ENCODE results near the gene KAZN. TPM values are rescaled to one million over a fixed set of nuclear protein-coding genes. Genes with fewer than 3 reads are reported as not detected.
"Not testable (repeated sequence)": the region's sequence is repeated elsewhere in the genome, so short reads cannot be mapped to it uniquely, and the experiment has no call there.

Gene KAZN
- polyA plus RNA-seq, 4 donors = 34.1 to 43.2 (median 35.9) TPM

DNA sequence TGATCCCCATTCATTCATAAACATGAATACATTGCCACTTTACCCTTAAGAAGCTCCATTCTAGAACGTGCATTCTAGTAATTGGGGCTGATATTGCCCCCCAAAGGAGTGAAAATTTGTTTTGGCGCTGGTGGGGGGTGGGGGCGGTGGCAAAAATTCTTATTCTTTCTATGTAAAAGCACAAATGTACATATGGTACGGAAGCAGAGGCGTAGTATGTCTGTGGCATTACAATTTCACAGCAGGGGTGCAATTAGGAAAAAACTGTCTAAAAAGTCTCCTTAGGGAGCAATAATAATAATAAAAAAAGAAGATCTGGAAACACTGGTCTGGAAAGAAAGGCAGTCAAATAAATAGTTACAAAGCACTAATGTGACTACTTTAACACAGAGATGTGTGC, 514.7 kb downstream of the KAZN start:
- no peak for DNase-seq (ENCODE audit: low read depth in 4 of 4, low spot score in 3 of 4)

DNA sequence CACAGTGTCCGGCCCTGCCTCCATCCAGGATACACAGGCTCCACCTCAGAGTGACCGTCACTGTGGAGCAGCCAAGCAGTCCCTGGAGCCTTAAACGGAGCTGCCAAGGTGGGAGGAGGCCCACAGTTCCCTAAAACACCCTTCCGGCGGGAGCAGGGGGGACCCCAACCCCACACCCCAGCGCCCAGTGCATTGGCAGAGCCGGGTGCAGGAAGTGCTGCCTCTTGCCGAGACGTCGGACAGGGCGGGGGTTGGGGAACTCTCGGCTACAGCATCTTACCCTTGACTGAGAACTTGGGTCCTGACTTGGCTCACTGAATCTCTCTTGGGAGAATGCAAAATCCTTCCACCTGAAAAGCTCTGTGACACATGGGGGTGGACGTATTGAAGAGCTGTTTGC, 516.4 kb downstream of the KAZN start:
- no peak for DNase-seq (ENCODE audit: low read depth in 4 of 4, low spot score in 3 of 4)

DNA sequence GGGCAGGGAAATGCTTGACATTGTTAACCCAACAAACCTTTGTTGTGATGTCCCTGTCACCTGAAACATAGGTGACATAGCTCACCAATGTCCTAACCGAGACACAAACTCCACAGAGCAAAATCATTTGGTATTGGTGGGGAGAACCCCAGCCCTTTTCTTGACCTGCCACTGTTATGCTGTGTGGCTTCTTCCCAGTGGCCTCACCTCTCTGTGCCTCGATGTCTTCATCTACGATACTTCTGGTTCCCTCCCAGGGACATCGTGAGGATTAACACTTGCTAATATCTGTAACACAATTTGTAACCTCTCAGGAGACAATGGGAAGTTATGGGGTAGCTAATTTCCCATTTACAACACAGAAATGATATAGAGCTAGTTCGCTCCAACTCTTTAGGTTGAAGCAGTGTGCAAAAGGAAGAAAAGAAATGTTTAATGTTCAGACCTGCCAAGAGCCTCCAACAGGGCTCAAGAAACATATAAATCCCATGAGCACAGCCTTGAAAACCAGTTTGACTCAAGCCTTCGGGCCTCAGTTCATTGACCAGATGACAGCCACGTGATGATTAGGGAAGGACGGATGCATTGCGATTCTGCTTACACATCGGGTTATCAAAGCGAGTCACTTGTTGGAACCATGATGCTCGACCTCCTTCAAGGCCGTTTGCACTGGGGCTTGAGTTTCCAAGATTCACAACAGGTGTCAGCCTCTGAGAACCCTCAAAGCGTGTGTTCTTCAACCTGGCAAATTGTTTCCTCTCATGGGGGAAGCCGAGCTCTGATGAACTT, 517.3 kb downstream of the KAZN start:
- DNase-seq (ENCODE audit: low read depth in 4 of 4, low spot score in 3 of 4) = no peak

DNA sequence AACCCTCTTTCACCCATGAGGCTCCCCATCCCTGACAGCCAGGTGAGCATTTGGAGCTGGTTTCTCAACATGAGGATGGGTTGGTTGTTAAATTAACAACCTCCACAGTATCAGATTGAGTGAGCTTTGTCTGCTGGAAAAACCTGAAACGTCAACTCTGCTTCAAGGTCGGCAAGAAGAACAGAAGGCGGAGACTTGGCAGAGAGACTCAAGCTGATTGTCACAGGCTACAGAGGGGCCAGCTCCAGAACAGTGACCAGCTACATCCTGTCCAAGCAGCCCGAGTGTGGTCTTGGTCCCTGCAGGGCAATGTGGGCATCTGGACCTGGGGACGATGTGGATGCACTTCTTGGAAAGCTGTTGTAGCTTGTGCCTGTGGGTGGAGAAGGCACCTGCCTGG, 518.5 kb downstream of the KAZN start:
- DNase-seq (ENCODE audit: low read depth in 4 of 4, low spot score in 3 of 4) = no peak

DNA sequence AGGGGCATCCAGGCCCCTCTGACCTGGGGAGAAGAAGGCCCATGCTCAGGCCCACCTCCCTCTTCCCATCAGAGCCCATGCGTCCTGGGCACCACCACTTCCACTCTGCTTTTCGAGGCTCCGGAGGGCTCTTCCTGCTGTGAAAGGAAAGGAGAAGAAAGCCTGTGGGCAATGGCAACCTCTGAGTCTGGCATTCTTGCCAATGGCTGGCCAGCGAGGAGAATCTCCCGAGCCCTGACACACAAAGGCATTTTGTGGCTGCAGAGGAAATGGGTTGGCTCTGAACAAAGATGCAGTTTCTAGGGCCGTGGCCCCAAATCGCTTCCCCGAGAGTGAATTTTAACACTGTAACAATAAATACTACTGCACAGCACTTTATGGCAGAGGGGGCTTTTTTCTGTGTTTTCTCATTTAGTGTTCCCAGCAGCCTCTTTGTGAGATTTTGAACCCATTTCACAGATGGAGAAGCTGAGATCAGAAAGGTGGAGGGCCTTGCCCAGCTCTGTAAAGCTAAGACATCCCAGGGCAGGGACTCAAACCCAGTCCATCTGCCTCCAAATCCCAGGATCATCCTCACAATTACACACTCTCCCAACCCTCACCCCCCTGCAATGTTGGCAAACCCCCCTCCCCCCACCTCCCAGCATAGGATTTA, 519.3 kb downstream of the KAZN start:
- no peak for DNase-seq (ENCODE audit: low read depth in 4 of 4, low spot score in 3 of 4)

DNA sequence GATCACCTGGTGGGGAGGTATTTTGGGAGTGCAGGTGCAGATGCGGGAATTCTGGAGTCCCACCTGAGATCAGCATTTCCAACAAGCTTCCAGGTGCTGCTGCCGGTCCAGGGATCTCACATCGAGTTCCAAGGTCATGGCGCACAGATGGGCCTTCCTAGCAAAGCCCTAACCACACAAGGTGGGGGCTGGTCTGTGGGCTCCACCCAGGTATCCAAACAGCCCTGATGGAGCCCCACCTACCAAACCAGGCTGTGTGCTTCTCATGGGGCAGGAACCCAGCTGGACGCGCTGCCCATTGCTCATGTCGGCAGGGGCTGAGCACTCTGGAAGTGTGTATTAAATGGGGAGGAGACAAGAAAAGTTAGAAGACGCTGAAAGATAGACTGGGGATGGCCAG, 520.1 kb downstream of the KAZN start:
- DNase-seq (ENCODE audit: low read depth in 4 of 4, low spot score in 3 of 4) = no peak

DNA sequence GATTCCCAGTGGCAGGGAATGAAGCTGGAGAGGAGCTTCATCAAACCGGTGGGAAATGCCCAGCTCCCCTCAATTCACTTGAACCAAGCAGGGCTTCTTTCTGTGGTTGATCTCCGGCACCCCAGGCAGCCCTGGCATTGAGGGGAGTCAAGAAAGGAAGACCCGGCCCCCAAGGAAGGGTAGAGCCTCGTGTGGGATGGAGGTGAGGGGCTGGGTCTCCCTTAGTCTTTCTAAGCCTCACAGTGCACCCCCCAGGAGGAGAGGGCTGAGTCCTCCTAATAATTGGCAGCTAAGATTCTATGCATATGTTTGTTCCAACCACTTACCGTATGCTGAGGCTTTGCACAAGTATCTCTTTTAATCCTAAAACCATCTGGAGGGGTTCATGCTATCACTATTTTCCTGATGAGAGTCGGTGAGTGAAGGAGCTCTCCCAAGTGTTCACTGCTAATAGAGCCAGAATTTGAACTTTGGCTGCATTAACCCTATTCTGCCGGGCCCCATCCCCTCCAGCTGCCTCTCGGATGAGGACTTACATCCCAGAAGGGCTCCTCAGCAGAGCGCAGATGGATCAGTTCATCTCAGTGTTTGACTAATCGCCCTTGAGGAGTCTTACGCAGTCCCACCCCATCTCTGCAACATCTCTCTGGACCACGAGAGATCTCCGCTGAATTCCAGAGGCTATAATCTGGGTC, 521.9 kb downstream of the KAZN start:
- DNase-seq (ENCODE audit: low read depth in 4 of 4, low spot score in 3 of 4) = no peak

DNA sequence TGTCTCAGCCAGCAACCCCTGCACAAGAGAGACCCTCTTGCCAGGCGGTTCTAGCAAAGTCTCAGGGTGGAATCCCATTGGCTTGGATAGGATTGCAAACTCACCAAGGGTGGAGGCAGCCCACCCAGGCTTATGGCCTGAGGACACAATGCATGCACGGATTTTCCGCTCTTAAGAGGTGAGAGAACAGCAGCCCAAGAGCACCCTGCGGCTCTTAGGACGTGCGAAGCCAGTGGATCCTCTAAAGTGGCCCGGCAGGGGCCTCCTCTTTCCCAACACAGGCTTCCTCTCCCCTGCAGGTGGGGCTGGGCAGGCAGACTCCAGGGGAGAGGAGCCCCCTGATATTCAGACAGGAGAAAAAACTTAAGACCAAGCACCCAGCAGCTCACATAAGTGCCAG, 523.8 kb downstream of the KAZN start:
- DNase-seq (ENCODE audit: low read depth in 4 of 4, low spot score in 3 of 4) = no peak

DNA sequence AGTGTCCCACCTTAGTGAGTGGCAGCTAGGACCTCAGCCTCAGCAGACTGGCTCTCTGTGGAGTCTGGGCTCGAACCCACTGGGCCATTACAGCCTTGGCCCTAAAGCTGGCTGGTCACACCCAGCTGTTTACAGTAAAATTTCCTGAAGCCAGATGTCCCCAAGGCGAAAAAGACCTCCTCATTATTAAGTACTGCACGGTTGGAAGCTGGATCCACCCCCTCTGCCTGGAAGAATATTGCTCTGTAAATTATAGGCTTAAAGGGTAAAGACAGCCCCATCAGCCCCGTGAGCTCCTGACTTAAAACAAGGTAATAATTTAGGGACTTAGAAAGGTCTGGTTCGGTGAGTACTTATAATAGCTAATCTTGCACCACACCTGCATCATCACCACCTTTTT, 524.8 kb downstream of the KAZN start:
- DNase-seq (ENCODE audit: low read depth in 4 of 4, low spot score in 3 of 4) = no peak

DNA sequence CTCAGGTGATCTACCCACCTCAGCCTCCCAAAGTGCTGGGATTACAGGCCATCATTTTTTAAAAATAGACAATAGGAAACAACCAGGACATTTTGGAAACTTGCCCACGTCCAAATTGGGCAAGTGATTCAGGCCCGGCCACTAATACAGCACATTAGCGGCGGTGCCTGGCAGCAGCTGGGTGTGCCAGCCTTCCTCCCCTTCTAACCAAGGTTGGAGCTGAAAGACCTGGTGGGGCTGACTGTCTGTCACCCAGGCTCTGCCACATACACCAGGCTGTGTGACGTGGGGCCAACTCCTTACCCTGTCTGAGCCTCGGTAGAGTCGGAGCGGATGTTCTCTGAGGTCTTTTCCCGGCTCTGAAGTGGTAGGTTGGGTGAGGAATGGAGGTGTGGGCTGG, 525.4 kb downstream of the KAZN start:
- no peak for DNase-seq (ENCODE audit: low read depth in 4 of 4, low spot score in 3 of 4)

DNA sequence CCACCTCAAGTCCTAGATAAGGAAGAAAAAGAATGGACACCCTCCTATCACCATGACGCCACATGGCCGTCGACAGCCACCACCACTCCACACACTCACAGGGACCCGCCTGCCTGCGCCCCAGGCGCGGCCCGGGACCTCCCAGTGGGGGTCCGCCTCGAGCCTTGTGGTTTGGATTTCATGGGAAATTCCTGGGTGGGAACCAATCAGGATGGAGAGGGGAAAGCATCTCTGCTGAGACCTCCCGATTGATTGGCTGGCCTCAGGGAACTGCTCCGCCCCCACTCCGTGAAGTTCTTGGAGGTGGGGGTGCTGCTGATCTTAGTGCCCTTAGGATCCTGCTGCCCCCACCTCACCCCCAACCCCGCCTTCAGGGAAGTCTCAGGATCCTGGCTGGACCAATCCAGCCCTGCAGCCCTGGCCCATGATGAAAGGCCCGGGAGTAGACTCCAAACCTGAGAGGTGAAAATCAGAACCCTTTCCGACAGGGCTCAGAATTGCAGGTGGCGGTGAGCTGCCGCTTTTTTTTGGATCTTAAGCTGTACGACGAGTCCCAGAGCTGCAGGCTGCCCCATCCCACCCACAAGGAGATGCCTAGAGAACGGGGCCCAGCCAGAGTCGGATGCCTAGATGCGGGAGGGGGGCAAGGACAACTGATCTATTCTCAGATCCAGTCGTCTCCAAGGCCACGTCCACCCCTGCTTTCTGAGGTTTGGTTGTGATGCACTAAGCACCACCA, 526.0 kb downstream of the KAZN start:
- no peak for DNase-seq (ENCODE audit: low read depth in 4 of 4, low spot score in 3 of 4)

DNA sequence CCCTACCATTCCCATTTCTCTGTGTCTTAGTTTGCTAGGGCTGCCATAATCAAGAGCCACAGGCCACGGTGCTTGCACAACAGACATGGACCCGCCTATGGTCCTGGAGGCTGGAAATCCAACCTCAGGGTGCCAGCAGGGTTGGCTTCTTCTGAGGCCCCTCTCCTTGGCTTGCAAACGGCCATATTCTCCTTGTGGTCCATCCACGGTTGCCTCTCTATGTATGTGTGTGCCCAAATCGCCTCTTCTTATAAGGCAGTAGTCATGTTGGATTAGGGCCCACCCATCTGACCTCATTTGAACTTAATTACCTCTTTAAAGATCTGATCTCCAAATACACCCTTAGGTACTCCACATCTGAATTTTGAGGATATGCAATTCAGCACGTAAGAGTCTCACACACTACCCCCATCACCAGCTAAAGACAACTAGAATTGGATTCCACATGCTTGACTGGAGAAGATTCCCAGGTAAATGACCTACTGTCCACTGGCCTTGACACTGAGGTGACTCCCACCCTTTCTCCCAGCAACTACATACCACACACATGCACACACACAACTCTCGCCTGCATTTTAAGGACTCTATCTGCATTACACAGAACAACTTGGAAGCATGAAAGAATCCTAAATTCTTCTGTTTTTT, 526.7 kb downstream of the KAZN start:
- DNase-seq (ENCODE audit: low read depth in 4 of 4, low spot score in 3 of 4) = no peak

DNA sequence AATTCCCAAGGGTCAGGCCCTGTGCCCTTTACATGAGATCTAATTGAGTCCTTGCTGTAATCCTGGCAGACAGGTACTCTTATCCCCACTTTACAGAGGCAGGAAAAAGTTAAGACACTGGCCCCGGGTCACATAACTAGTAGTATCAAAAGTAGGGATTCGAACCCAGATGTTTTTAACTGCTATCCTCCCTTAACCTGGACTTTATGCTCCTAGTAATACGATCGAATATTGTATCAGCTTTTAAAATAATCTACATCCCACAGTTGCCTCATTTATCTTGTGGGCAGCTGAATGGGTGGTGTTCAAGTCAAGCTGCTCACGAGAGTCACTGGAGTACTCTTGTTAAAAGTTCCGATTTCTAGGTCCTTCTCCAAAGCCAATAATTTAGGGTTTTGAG, 529.6 kb downstream of the KAZN start:
- DNase-seq (ENCODE audit: low read depth in 4 of 4, low spot score in 3 of 4) = no peak

DNA sequence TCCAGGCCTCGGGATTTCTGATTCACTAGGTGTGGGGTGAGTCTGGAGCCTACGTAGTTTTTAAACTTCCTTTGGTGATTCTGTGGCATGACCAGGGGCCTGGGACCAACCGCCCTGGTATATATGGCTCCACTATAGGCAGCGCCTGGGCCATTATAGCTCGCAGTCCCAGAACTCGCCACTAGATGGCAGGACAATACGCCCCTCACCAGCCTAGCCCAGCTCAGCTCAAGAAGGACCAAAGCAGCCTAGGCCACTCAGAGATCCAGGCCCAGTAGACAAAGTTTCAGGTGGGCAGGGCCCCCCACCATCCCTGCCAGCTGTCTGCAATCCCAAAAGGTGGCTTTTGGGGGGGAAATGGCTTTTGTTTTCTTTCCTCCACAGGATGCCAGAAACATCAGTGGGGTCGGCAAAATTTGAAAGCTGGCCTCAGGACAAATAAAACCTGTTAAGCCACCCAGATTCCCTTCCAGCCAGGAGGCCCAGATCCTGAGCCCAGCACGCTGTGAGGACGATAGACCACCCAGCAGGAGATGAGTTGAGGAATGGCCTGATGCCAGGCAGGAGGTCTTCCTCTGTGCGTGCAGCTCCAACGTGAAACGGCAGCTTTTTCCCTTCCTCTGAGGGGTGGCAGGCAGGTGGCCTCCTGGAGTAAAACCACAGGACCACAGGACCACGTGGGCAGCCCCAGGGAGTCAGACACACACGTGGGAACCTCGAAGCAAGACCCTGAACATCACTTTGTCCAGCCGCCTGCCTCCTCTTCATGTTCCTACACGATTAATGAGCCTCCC, 530.2 kb downstream of the KAZN start:
- DNase-seq (ENCODE audit: low read depth in 4 of 4, low spot score in 3 of 4) = peak; percentile 52 to 67 (median 62)

DNA sequence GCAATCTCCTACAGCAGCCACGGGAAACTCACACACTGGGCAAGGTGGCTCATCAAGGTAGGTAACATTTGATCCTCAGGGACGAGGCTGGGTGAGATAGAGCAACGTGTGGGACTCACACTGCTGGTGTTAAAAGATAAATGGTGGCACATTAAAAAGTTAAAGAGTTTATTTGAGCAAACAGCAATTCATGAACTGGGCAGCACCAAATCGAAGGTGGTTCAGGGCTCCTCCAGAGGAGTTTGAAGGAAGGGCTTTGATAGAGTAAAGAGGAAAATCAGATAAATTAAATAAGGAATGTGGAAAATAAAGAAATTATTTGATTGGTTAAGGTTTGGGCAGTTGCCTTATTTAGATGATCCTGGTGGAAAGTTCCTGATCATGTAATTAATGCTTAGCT, 531.5 kb downstream of the KAZN start:
- no peak for DNase-seq (ENCODE audit: low read depth in 4 of 4, low spot score in 3 of 4)

DNA sequence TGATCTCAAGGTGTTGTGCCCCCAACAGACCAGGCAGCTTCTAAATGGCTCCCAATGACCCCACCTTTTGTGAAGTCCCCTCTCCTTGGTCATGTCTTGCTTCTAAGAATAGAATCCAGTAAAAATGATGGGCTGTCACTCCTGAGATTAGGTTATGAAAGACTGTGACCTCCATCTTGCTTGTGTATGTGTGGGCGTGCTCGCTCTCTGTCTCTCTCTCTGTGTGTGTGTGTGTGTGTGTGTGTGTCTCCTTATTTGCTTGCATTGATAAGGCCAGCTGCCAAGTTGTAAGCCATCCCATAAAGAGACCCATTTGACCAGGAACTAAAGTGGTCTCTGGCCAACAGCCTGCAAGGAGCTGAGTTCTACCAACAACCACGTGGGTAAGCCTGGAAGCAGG, 532.1 kb downstream of the KAZN start:
- DNase-seq (ENCODE audit: low read depth in 4 of 4, low spot score in 3 of 4) = no peak

DNA sequence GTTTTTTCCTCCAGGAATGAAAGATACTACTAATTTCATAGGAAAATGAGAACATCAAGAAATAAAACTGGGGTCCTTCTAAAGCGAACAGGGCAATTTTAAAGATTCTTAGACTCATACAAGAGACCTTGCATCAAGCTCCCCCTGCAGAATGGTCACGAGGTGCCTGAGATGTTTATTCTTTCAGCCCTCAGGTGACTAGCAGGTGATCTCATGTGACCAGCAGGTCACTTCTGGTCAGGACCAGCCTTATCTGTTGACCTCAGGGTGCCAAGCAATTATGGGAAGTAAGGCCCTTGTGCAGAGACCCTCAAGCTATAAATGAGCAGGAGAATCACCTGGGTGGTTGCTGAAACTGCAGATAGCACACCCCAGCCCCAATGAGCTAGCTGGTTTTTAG, 534.5 kb downstream of the KAZN start:
- DNase-seq (ENCODE audit: low read depth in 4 of 4, low spot score in 3 of 4) = no peak

DNA sequence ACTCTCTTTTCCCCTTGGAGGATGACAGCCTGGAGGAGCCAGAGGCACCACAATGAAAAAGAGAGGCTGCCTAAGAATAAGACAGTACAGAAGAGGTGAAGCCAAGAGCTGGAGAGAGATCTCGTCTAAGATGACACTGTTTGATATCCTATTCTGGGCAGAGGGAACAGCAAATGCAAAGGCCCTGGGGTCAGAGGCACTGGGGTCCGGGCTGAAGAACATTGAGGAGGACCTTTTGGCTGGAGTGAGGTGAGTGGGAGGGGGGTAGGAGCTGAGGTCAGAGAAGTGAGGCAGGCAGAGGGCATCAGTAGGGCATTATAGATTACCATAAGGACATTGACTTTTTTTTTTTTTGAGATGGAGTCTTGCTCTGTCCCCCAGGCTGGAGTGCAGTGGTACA, 535.8 kb downstream of the KAZN start:
- DNase-seq (ENCODE audit: low read depth in 4 of 4, low spot score in 3 of 4) = no peak

DNA sequence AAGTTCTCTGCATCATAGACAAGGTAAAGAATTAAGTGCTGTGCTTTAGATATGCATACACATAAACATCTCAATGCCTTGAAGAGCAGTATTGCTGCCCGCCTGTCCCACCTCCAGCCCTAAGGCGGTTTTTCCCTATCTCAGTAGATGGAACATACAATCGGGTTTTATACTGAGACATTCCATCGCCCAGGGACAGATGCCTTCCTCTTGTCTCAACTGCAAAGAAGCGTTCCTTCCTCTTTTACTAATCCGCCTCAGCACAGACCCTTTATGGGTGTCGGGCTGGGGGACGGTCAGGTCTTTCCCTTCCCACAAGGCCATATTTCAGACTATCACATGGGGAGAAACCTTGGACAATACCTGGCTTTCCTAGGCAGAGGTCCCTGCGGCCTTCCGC, 537.1 kb downstream of the KAZN start:
- DNase-seq (ENCODE audit: low read depth in 4 of 4, low spot score in 3 of 4) = not testable (repeated sequence)

DNA sequence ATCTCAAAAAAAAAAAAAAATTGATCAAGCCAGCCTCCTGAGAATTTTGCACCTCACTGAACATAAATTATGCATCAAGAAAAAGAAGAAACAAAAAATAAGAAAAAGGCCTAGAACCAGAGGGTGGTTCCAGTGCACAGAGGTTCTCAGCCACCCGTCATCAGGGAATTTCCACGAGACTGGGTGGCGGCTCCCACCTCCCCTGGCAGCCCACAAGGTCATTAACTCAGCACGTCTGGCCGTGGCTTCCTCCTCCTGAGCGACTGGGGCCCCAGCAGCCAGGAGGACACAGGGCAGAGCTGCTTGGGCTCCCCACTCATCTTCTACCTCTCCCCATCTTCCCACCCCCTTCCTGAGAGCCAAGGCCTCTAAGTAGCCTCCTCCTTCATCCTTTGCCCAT, 539.3 kb downstream of the KAZN start:
- DNase-seq (ENCODE audit: low read depth in 4 of 4, low spot score in 3 of 4) = no peak

Data from right renal pelvis (tissue), 4 donors.